Breast epithelium (tissue), 4 donors: ENCODE data around the gene NR6A1. TPM values are rescaled to one million over a fixed set of nuclear protein-coding genes. Genes with fewer than 3 reads are reported as not detected.

Experiments used
- DNase-seq, 2 donors: peaks; one replicate each; pipeline ENCODE4 v3.0.0-alpha.2; 2019; ENCODE audit warnings: low spot score in 2 of 2
- H3K27ac ChIP-seq, 2 donors: fragments of 200-600 bp; sonication (generic) in 1 of 2; one replicate each; pipeline ENCODE4 v1.5.1; 2016 to 2019; ENCODE audit warnings: mild to moderate bottlenecking in 1 of 2
- H3K27me3 ChIP-seq, 2 donors: fragments of 200-600 bp; sonication (generic) in 1 of 2; one replicate each; pipeline versions ENCODE4 v1.5.1 to v1.6.0; 2017 to 2019; ENCODE audit warnings: control low read depth in 1 of 2, mild to moderate bottlenecking in 1 of 2
- H3K36me3 ChIP-seq: fragments of 200-600 bp; one replicate; pipeline ENCODE4 v1.5.1; 2019
- H3K4me1 ChIP-seq, 2 donors: fragments of 200-600 bp; sonication (generic); one replicate each; pipeline ENCODE4 v1.5.1; 2016 to 2019; ENCODE audit warnings: control low read depth in 1 of 2
- H3K4me3 ChIP-seq, 3 donors: fragments of 200-600 bp; sonication (generic); 1 replicate in 2 of 3; 2 replicates in 1 of 3; pipeline ENCODE4 v1.5.1; 2016 to 2019; ENCODE audit warnings: mild to moderate bottlenecking in 3 of 3, moderate library complexity in 2 of 3
- H3K9me3 ChIP-seq, 2 donors: fragments of 200-600 bp; sonication (generic) in 1 of 2; one replicate each; pipeline ENCODE4 v1.5.1; 2016 to 2019; ENCODE audit warnings: control low read depth in 1 of 2
- CTCF ChIP-seq, 3 donors: fragments of 450-650 bp; IDR thresholded peaks; one replicate each; pipeline ENCODE4 v1.5.1; 2016 to 2017; ENCODE audit warnings: antibody characterized with exemption in 3 of 3, mild to moderate bottlenecking in 3 of 3, moderate library complexity in 3 of 3
- POLR2A ChIP-seq: fragments of 450-650 bp; IDR thresholded peaks from one replicate; pipeline ENCODE4 v1.6.1; 2016; ENCODE audit warnings: antibody characterized with exemption, mild to moderate bottlenecking, moderate library complexity
- POLR2AphosphoS5 ChIP-seq, 3 donors: sonication (generic); formaldehyde crosslinking; IDR thresholded peaks; one replicate each; pipeline ENCODE4 v1.6.1; 2017; ENCODE audit warnings: antibody characterized with exemption in 3 of 3
- intact Hi-C: fragments of 100-400 bp; cut with DNase I; formaldehyde crosslinking; loops from one replicate; pipeline ENCODE4 v1.15.1; 2023; ENCODE audit warnings: low total_unique reads
- total RNA-seq, 3 donors: library from RNA; depleted of rRNA; stranded (reverse); fragments of >200 nt; gene quantifications; one replicate each; pipeline ENCODE4 v1.1.0, GENCODE V29; 2016

The NR6A1 gene
- total RNA-seq, 3 donors from 2014 or later: 1.3 to 5.3 (median 3.9) TPM

GRCh38 chr9:124600407-124600806 is 170.7 kb downstream of the NR6A1 start:
- intact Hi-C loops: no loop called here
- Histone ChIP-seq H3K27me3 (no peaks in the 10 kb centered on the region), H3K9me3 (no peaks in the 10 kb centered on the region)

DNA sequence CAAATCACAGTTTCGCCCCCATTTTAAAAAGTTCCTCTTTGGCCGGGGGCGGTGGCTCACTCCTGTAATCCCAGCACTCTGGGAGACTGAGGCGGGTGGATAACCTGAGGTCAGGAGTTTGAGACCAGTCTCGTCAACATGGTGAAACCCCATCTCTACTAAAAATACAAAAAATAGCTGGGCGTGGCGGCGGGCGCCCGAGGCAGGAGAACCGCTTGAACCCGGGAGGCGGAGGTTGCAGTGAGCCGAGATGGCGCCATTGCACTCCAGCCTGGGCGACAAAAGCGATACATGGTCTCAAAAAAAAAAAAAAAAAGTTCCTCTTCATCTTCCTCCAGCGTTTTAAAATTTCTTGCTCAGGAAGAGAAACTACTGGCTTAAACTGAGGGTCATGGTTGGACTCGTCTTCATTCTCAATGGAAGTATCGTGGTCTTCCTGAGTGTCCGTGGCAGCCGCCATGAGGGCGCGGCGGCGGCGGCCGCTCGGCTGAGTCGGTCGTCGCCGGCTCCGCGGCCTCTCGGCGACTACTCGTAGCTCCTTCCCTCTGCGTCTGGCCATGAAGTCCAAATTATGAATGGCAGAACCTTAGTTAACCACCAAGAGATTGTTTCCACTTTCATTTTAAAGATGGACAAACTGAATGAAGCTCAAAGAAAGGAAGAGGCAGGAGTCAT is 171.9 kb downstream of the NR6A1 start:
- intact Hi-C loops: no loop called here
- Histone ChIP-seq H3K4me3 (no peak overlapping the region), H3K4me1 (no peaks in the 10 kb centered on the region), H3K27me3 (no peaks in the 10 kb centered on the region), H3K9me3 (no peaks in the 10 kb centered on the region), H3K27ac (no peak overlapping the region), H3K36me3 (no peaks in the 10 kb centered on the region)
- TF ChIP-seq POLR2AphosphoS5 (IDR thresholded peaks at IDR 0.05): no peak
- no peak for TF ChIP-seq CTCF (IDR thresholded peaks at IDR 0.05)
- TF ChIP-seq POLR2A: no peak
- no peak for DNase-seq

More at GRCh38 chr9:124600407-124600806, 170.7 kb downstream of the NR6A1 start:
- H3K36me3 ChIP-seq: no peaks in the 10 kb centered on the region
- H3K4me3 ChIP-seq: no peak overlapping the region
- no peak for DNase-seq
- no peak overlapping the region for H3K27ac ChIP-seq
- TF ChIP-seq POLR2A: no peak
- no peak for TF ChIP-seq POLR2AphosphoS5 (IDR thresholded peaks at IDR 0.05)
- no peak for TF ChIP-seq CTCF (IDR thresholded peaks at IDR 0.05)
- no peaks in the 10 kb centered on the region for H3K4me1 ChIP-seq

- H3K9me3 ChIP-seq: no peaks in the 10 kb centered on the region
- H3K27ac ChIP-seq: no peak overlapping the region
- peaks cover 0 to 5% of the 10 kb centered on the region in 2 donors for H3K4me1 ChIP-seq
- H3K36me3 ChIP-seq: no peaks in the 10 kb centered on the region
- no peaks in the 10 kb centered on the region for H3K27me3 ChIP-seq
- no peak for DNase-seq
- H3K4me3 ChIP-seq: no peak overlapping the region
- intact Hi-C loops: no loop called here
- TF ChIP-seq POLR2A: no peak
- no peak for TF ChIP-seq CTCF (IDR thresholded peaks at IDR 0.05)
- TF ChIP-seq POLR2AphosphoS5 (IDR thresholded peaks at IDR 0.05): no peak
These were observed 173.1 kb downstream of the NR6A1 start for GRCh38 chr9:124598048-124598447.

- Histone ChIP-seq H3K27me3 (no peaks in the 10 kb centered on the region), H3K4me1 (peaks cover 0 to 5% of the 10 kb centered on the region in 2 donors), H3K9me3 (no peaks in the 10 kb centered on the region)
These were observed 174.8 kb downstream of the NR6A1 start for GRCh38 chr9:124596172-124596839.

More at GRCh38 chr9:124596172-124596839, 174.8 kb downstream of the NR6A1 start:
- no peaks in the 10 kb centered on the region for H3K36me3 ChIP-seq
- intact Hi-C loops: no loop called here
- H3K4me3 ChIP-seq: no peak overlapping the region
- TF ChIP-seq POLR2A (no peak), CTCF (IDR thresholded peaks at IDR 0.05) (no peak), POLR2AphosphoS5 (IDR thresholded peaks at IDR 0.05) (no peak)
- DNase-seq: no peak
- H3K27ac ChIP-seq: no peak overlapping the region
